ENCODE results near the gene SPDYE4.

GRCh38 chr17:8741366-8741765 is 17.0 kb downstream of the SPDYE4 start:
- TF ChIP-seq CTCF (IDR thresholded peaks at IDR 0.05) (no peak), POLR2A (IDR thresholded peaks at IDR 0.05) (no peak)

Measured in prostate gland (tissue), 2 donors.